Gastrocnemius medialis (tissue), 4 donors: ENCODE measurements around the gene AAK1. TPM values are rescaled to one million over a fixed set of nuclear protein-coding genes. Genes with fewer than 3 reads are reported as not detected.
"Not testable (repeated sequence)": the region's sequence is repeated elsewhere in the genome, so short reads cannot be mapped to it uniquely, and the experiment has no call there.

ENCODE experiments used
- ATAC-seq, 2 donors: fragments of 150-250 bp; one replicate each; pipeline ENCODE4 v1.9.1; 2016
- DNase-seq, 2 donors: peaks; one replicate each; pipeline ENCODE4 v3.0.0-alpha.2; 2019
- H3K27ac ChIP-seq, 4 donors: fragments of 200-600 bp; sonication (generic); 1 replicate in 1 of 4; 2 replicates in 3 of 4; pipeline ENCODE4 v1.5.1; 2016 to 2018; ENCODE audit warnings: mild to moderate bottlenecking in 2 of 4, moderate library complexity in 1 of 4
- H3K27me3 ChIP-seq, 3 donors: fragments of 200-600 bp; sonication (generic) in 2 of 3; 1 replicate in 1 of 3; 2 replicates in 2 of 3; pipeline versions ENCODE4 v1.5.1 to v1.6.0; 2016 to 2019; ENCODE audit warnings: mild to moderate bottlenecking in 1 of 3, moderate library complexity in 1 of 3
- H3K36me3 ChIP-seq, 2 donors: fragments of 200-600 bp; sonication (generic) in 1 of 2; one replicate each; pipeline ENCODE4 v1.5.1; 2017 to 2018
- H3K4me1 ChIP-seq, 2 donors: fragments of 200-600 bp; sonication (generic) in 1 of 2; one replicate each; pipeline ENCODE4 v1.5.1; 2016 to 2017; ENCODE audit warnings: mild to moderate bottlenecking in 2 of 2
- H3K4me3 ChIP-seq, 4 donors: fragments of 200-600 bp; sonication (generic) in 3 of 4; 1 replicate in 1 of 4; 2 replicates in 3 of 4; pipeline ENCODE4 v1.5.1; 2016 to 2019; ENCODE audit warnings: mild to moderate bottlenecking in 2 of 4
- H3K9me3 ChIP-seq, 3 donors: fragments of 200-600 bp; sonication (generic) in 2 of 3; 1 replicate in 1 of 3; 2 replicates in 2 of 3; pipeline ENCODE4 v1.5.1; 2016 to 2019
- POLR2A ChIP-seq, 2 donors: fragments of 450-650 bp; IDR thresholded peaks; one replicate each; pipeline ENCODE4 v1.6.1; 2017; ENCODE audit warnings: antibody characterized with exemption in 2 of 2, mild to moderate bottlenecking in 2 of 2, moderate library complexity in 2 of 2
- in situ Hi-C, 4 donors: fragments of 200-750 bp; cut with MboI; loops; one replicate each; pipeline versions ENCODE4 v1.15.0 to v1.8.0; 2017; ENCODE audit warnings: low sequenced_read_pairs in 4 of 4
- intact Hi-C: fragments of 100-400 bp; cut with DNase I; formaldehyde crosslinking; loops from one replicate; pipeline ENCODE4 v1.15.1; 2023; ENCODE audit warnings: low total_unique reads
- total RNA-seq, 4 donors: library from RNA; depleted of rRNA; stranded (reverse); fragments of >200 nt; gene quantifications; one replicate each; pipeline versions ENCODE4 v1.1.0 to v1.2.3, GENCODE V29; 2016
- TF ChIP-seq, protein P1 (sequence below), 5 experiments: fragments of 450-650 bp in 3 of 5; fragments of 200-600 bp in 2 of 5; sonication (generic) in 2 of 5; IDR thresholded peaks in 4 of 5; conservative IDR thresholded peaks in 1 of 5; 1 replicate in 4 of 5; 2 replicates in 1 of 5; pipeline ENCODE4 v1.5.1; 2016 to 2019; ENCODE audit warnings: antibody characterized with exemption in 5 of 5, mild to moderate bottlenecking in 3 of 5, moderate library complexity in 3 of 5

Gene AAK1
- total RNA-seq, 4 donors from 2014 or later = 30.0 to 47.3 (median 39.1) TPM

DNA sequence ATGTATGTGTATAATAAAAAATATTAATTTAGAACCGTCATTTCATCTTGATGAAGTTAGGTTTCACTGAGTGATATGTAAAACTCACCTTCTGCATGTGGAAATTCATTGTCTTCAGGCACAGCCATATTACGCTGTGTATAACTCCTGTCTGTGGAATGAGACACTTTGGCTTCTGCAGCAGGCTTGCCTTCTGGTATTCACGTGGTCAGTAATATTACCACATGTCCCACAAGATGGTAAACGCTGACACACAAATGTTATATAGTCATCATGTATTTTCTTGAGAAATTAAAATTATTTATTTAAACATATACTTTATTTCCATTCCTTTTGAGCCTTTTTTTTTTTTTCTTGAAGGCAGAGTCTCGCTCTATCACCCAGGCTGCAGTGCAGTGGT is 25.1 kb upstream of the AAK1 start:
- intact Hi-C loops (no loop called here), in situ Hi-C loops (no loop called here)
- Histone ChIP-seq H3K4me3 (no peak overlapping the region), H3K27me3 (no peaks in the 10 kb centered on the region), H3K27ac (no peak overlapping the region), H3K36me3 (no peaks in the 10 kb centered on the region), H3K4me1 (no peaks in the 10 kb centered on the region), H3K9me3 (no peaks in the 10 kb centered on the region)
- no peak for TF ChIP-seq POLR2A (IDR thresholded peaks at IDR 0.05)
- TF ChIP-seq, protein P1, sequence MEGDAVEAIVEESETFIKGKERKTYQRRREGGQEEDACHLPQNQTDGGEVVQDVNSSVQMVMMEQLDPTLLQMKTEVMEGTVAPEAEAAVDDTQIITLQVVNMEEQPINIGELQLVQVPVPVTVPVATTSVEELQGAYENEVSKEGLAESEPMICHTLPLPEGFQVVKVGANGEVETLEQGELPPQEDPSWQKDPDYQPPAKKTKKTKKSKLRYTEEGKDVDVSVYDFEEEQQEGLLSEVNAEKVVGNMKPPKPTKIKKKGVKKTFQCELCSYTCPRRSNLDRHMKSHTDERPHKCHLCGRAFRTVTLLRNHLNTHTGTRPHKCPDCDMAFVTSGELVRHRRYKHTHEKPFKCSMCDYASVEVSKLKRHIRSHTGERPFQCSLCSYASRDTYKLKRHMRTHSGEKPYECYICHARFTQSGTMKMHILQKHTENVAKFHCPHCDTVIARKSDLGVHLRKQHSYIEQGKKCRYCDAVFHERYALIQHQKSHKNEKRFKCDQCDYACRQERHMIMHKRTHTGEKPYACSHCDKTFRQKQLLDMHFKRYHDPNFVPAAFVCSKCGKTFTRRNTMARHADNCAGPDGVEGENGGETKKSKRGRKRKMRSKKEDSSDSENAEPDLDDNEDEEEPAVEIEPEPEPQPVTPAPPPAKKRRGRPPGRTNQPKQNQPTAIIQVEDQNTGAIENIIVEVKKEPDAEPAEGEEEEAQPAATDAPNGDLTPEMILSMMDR (IDR thresholded peaks at IDR 0.05 in 4 of 5, conservative IDR thresholded peaks at IDR 0.05 in 1 of 5) = no peak
- no peak for ATAC-seq
- DNase-seq = no peak

DNA sequence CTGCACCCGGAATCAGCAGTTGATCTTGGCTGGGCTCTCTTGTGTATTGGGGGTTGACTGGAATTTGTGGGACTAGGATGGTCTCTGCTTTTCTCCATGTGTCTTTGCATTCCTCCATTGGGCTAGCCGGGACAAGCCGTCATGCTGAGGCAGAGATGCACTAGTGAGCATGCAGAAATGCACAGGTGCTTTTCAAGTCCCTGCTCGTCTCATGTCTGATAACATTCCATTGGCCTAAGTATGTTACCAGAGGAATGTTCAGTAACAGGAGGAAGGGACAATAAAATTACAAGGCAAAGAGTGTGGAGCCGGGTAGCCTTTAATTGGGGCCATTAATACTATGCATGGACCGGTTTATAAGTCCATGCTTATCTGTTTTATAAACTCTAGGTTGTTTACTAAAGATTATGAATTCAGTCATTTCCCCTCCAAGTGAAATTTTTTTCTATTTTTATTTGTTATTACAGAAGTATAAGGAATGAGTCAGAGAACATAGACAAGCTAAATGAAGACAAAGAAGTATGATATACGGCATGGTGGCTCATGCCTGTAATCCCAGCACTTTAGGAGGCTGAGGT is 24.4 kb upstream of the AAK1 start:
- Histone ChIP-seq H3K9me3 (no peaks in the 10 kb centered on the region), H3K4me3 (no peak overlapping the region), H3K27ac (no peak overlapping the region), H3K4me1 (no peaks in the 10 kb centered on the region), H3K36me3 (no peaks in the 10 kb centered on the region), H3K27me3 (no peaks in the 10 kb centered on the region)
- TF ChIP-seq POLR2A (IDR thresholded peaks at IDR 0.05) = no peak
- TF ChIP-seq, protein P1 (IDR thresholded peaks at IDR 0.05 in 4 of 5, conservative IDR thresholded peaks at IDR 0.05 in 1 of 5) = no peak
- ATAC-seq (no peak), DNase-seq (no peak)
- intact Hi-C loops = no loop called here
- in situ Hi-C loops = no loop called here

DNA sequence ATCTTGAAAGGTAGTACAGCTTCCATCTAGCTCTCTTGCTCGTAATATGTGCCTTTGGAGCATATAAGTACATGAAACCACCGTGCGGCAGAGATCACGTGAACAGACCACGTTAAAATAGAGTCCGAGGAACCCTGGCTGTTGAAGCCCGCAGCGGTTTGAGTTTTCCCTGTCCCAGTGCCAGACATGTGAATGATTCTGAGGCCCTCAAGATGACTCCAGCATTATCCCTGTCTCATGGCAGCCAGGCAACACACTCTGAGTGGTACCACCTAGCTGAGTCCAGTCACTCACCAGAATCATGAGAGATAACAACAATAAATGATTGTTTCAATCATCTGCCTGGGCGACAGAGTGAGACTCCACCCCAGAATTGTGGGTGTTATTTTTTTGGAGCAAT is 21.6 kb upstream of the AAK1 start:
- no peak for ATAC-seq
- Histone ChIP-seq H3K27ac (no peak overlapping the region), H3K9me3 (no peaks in the 10 kb centered on the region), H3K27me3 (no peaks in the 10 kb centered on the region), H3K4me3 (no peak overlapping the region), H3K36me3 (no peaks in the 10 kb centered on the region), H3K4me1 (no peaks in the 10 kb centered on the region)
- no peak for DNase-seq
- TF ChIP-seq POLR2A (IDR thresholded peaks at IDR 0.05) = no peak
- TF ChIP-seq, protein P1 (IDR thresholded peaks at IDR 0.05 in 4 of 5, conservative IDR thresholded peaks at IDR 0.05 in 1 of 5) = no peak
- in situ Hi-C loops = no loop called here
- intact Hi-C loops = no loop called here

DNA sequence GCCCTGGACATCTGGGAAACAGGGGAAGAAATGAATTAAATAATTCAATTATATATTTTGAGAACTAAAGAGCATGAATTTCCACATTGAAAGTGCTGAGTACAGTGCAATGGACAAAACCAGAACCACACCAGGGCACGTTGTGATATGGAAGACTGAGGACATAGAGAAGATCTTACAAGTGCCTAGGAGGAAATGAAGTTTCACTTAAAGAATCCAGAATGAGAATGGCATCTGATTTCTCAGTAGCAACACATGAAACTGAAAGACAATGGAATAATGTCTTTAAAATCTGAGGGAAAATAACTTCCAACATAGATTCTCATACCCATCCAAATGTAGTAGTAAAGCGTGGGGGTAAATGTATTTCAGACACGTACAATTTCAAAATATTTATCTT is 20.3 kb upstream of the AAK1 start:
- no peak overlapping the region for H3K4me3 ChIP-seq
- H3K9me3 ChIP-seq = no peaks in the 10 kb centered on the region
- ATAC-seq = no peak
- H3K27me3 ChIP-seq = no peaks in the 10 kb centered on the region
- intact Hi-C loops = no loop called here
- no peak overlapping the region for H3K27ac ChIP-seq
- no peaks in the 10 kb centered on the region for H3K4me1 ChIP-seq
- in situ Hi-C loops = no loop called here
- no peaks in the 10 kb centered on the region for H3K36me3 ChIP-seq
- no peak for DNase-seq
- TF ChIP-seq POLR2A (IDR thresholded peaks at IDR 0.05) = no peak

DNA sequence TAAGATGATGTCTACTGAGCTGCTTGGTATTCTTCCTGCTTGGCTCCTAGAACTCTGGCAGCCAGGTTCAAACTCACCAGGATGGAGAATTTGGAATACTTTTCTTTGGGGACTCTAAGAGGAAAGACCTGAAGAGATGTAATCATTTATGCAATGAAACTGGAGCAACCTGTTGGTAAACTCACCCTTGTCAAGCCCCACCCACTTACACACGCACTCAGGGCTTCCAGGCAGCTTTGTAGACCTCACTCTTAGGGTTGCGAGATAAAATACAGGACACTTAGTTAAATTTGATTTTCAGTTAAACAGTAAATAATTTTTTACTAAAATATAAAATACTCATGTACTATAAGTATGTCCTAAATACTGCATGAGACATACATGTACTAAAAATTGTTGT is 19.0 kb upstream of the AAK1 start:
- DNase-seq, H3K27me3 ChIP-seq, H3K4me1 ChIP-seq, ATAC-seq, in situ Hi-C loops, H3K4me3 ChIP-seq, H3K9me3 ChIP-seq, H3K36me3 ChIP-seq, H3K27ac ChIP-seq, intact Hi-C loops: not testable (repeated sequence)

DNA sequence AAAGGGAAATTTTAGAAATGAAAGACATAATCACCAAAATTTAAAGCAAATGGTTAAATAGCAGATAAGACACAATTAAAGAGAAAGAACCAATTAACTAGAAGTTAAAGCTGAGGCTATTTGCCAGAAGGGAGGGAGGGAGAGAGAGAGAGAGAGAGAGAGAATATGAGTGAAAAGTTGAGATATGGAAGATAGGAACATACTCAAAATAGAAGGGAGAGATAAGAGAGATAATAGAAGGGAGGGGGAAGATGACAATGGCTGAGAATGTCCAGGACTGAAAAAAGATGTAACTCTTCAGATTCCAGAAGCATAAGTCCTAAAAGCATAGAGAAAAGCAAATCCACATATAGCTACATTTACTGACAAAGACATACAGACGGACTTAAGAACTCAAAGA is 17.1 kb upstream of the AAK1 start:
- no peak for ATAC-seq
- H3K27ac ChIP-seq = no peak overlapping the region

More for the DNA sequence above, 17.1 kb upstream of the AAK1 start:
- Histone ChIP-seq H3K9me3 (no peaks in the 10 kb centered on the region), H3K27me3 (no peaks in the 10 kb centered on the region), H3K36me3 (no peaks in the 10 kb centered on the region), H3K4me3 (no peak overlapping the region), H3K4me1 (no peaks in the 10 kb centered on the region)
- in situ Hi-C loops = no loop called here
- DNase-seq = no peak
- TF ChIP-seq POLR2A (IDR thresholded peaks at IDR 0.05) = no peak
- TF ChIP-seq, protein P1 (IDR thresholded peaks at IDR 0.05 in 4 of 5, conservative IDR thresholded peaks at IDR 0.05 in 1 of 5) = no peak
- intact Hi-C loops = no loop called here
